Hepatic stellate cell (primary cell): Measurements from ENCODE around the gene FGF18.
A peak's percentile ranks its signal among the peaks of the same experiment; 100 is the strongest.

Experiments used
- DNase-seq: peaks from one replicate; pipeline ENCODE4 v3.0.0; 2011; ENCODE audit warnings: low spot score

FGF18 gene

GRCh38 chr5:171424726-171425125 lies 5.3 kb downstream of the FGF18 start:
- DNase-seq, result no peak

GRCh38 chr5:171425596-171426244 lies 6.3 kb downstream of the FGF18 start:
- DNase-seq, result no peak

GRCh38 chr5:171426266-171426665 lies 6.8 kb downstream of the FGF18 start:
- no peak for DNase-seq

GRCh38 chr5:171426680-171427079 lies 7.2 kb downstream of the FGF18 start:
- no peak for DNase-seq

GRCh38 chr5:171427318-171428167 lies 8.1 kb downstream of the FGF18 start:
- DNase-seq, result no peak

- no peak for DNase-seq
Observed at GRCh38 chr5:171428168-171428696, 8.8 kb downstream of the FGF18 start.

GRCh38 chr5:171428809-171429542 lies 9.5 kb downstream of the FGF18 start:
- no peak for DNase-seq

- no peak for DNase-seq
Observed at GRCh38 chr5:171429543-171429910, 10.1 kb downstream of the FGF18 start.

GRCh38 chr5:171431251-171431777 lies 11.9 kb downstream of the FGF18 start:
- DNase-seq, result no peak

- DNase-seq, result no peak
Observed at GRCh38 chr5:171432076-171432475, 12.6 kb downstream of the FGF18 start.

- DNase-seq, result no peak
Observed at GRCh38 chr5:171432583-171433351, 13.3 kb downstream of the FGF18 start.

GRCh38 chr5:171433352-171433698 lies 13.9 kb downstream of the FGF18 start:
- DNase-seq, result no peak

GRCh38 chr5:171433982-171434676 lies 14.7 kb downstream of the FGF18 start:
- no peak for DNase-seq

- DNase-seq, result no peak
Observed at GRCh38 chr5:171434874-171435273, 15.4 kb downstream of the FGF18 start.

- DNase-seq, result no peak
Observed at GRCh38 chr5:171435908-171436307, 16.5 kb downstream of the FGF18 start.

GRCh38 chr5:171436804-171437285 lies 17.4 kb downstream of the FGF18 start:
- no peak for DNase-seq

- no peak for DNase-seq
Observed at GRCh38 chr5:171437286-171437821, 17.9 kb downstream of the FGF18 start.

GRCh38 chr5:171438738-171439137 lies 19.3 kb downstream of the FGF18 start:
- no peak for DNase-seq

GRCh38 chr5:171441246-171441791 lies 21.9 kb downstream of the FGF18 start:
- DNase-seq, result no peak

GRCh38 chr5:171442287-171443042 lies 23.0 kb downstream of the FGF18 start:
- peak; percentile 21 for DNase-seq
